ENCODE data around the gene PNPLA4. TPM values are rescaled to one million over a fixed set of nuclear protein-coding genes. Genes with fewer than 3 reads are reported as not detected.

The PNPLA4 gene
- 17.8 and 41.4 TPM in 2 replicates for total RNA-seq

GRCh38 chrX:7927259-7928167, at the start of gene PNPLA4:
Gene PNPLA4, minus strand, starts transcription at chrX:7927413. Its CDS starts 1,294 bp downstream, at chrX:7926119.

Other genes starting within 250 kb of the PNPLA4 start
- not detected in 2 replicates for gene VCX, start 84.2 kb downstream of the PNPLA4 start, total RNA-seq
- not detected in 2 replicates for gene VCX2, start 243.9 kb upstream of the PNPLA4 start, total RNA-seq